Left colon (tissue), 2 donors: ENCODE measurements around the gene PRDM10. TPM values are rescaled to one million over a fixed set of nuclear protein-coding genes. Genes with fewer than 3 reads are reported as not detected.
"Not testable (repeated sequence)": the region's sequence is repeated elsewhere in the genome, so short reads cannot be mapped to it uniquely, and the experiment has no call there.

Experiments used
- ATAC-seq: fragments of 200-7000 bp; cut with Tn5 transposase; one replicate; pipeline ENCODE4 v1.9.1; 2020; ENCODE audit warnings: mild to moderate bottlenecking, moderate library complexity
- DNase-seq, 2 donors: peaks; one replicate each; pipeline ENCODE4 v3.0.0-alpha.2; 2020
- intact Hi-C, 2 donors: fragments of 100-400 bp; cut with DNase I in 1 of 2; cut with micrococcal nuclease in 1 of 2; formaldehyde crosslinking; loops; one replicate each; pipeline versions ENCODE4 v1.11.2 to v1.14.0; 2022; cut with DNase I, micrococcal nuclease
- total RNA-seq, 2 donors: library from RNA; stranded (reverse); fragmentation: NEBNext Ultra II Directional; extraction: Animal tissue kit (Norgen Biotek cat#: 25700); gene quantifications; one replicate each; pipeline ENCODE4 v1.2.1, GENCODE V29; 2021
- donor health status: DM: no; HTN: no; CAD: no.
- donor health status: DM: yes; HTN: yes; CAD: no.

Gene PRDM10
- total RNA-seq, 2 donors from 2014 or later: 11.8 to 12.1 TPM

- DNase-seq, ATAC-seq, intact Hi-C loops: not testable (repeated sequence)
Observed at GRCh38 chr11:129868626-129869025, 134.0 kb downstream of the PRDM10 start.

- DNase-seq (no peak), ATAC-seq (peak; percentile 16)
- intact Hi-C loops: no loop called here
Observed at GRCh38 chr11:129866311-129866710, 136.3 kb downstream of the PRDM10 start.

- peak; percentile 1 for ATAC-seq
- intact Hi-C loops: no loop called here
- DNase-seq: no peak
Observed at GRCh38 chr11:129865701-129866100, 136.9 kb downstream of the PRDM10 start.

- DNase-seq: no peak
- ATAC-seq: peak; percentile 1
- intact Hi-C loops: no loop called here
Observed at GRCh38 chr11:129864811-129865210, 137.8 kb downstream of the PRDM10 start.

- intact Hi-C loops: no loop called here
- ATAC-seq (peak; percentile 68), DNase-seq (peak; percentile 50 to 54)
Observed at GRCh38 chr11:129861702-129862522, 140.7 kb downstream of the PRDM10 start.

- no peak for DNase-seq
- intact Hi-C loops: no loop called here
- ATAC-seq: no peak
Observed at GRCh38 chr11:129856036-129856435, 146.6 kb downstream of the PRDM10 start.

- intact Hi-C loops: no loop called here
- ATAC-seq: no peak
- DNase-seq: no peak
Observed at GRCh38 chr11:129855086-129855485, 147.5 kb downstream of the PRDM10 start.

- ATAC-seq: peak; percentile 8
- intact Hi-C loops: no loop called here
- DNase-seq: no peak
Observed at GRCh38 chr11:129854232-129854805, 148.3 kb downstream of the PRDM10 start.

GRCh38 chr11:129853518-129854231 is 149.0 kb downstream of the PRDM10 start:
- ATAC-seq: peak; percentile 89
- DNase-seq: peak; percentile 87
- intact Hi-C loops: no loop called here

- intact Hi-C loops: no loop called here
- DNase-seq: no peak
Observed at GRCh38 chr11:129852125-129852740, 150.4 kb downstream of the PRDM10 start.

More at GRCh38 chr11:129852125-129852740, 150.4 kb downstream of the PRDM10 start:
- no peak for ATAC-seq

Other genes starting within 250 kb of the PRDM10 start
- gene TMEM45B, start 187.0 kb downstream of the PRDM10 start, total RNA-seq: 100 to 1,000 TPM; 309 to 343 TPM
- gene NFRKB, start 107.3 kb downstream of the PRDM10 start, total RNA-seq: 10 to 100 TPM; 19.0 to 19.7 TPM
- 100 to 1,000 TPM; 349 to 496 TPM for gene APLP2, start 67.1 kb upstream of the PRDM10 start, total RNA-seq
- 100 to 1,000 TPM; 499 to 535 TPM for gene ST14, start 156.9 kb upstream of the PRDM10 start, total RNA-seq